Trophoblast cell (in vitro differentiated cells and primary cell): ENCODE measurements around the gene EPB41.

Experiments used
- DNase-seq, 2 donors: peaks; one replicate each; pipeline ENCODE4 v3.0.0-alpha.2; 2016
- H2AFZ ChIP-seq: 2 replicates; pipeline ENCODE4 v1.6.1; 2013; ENCODE audit warnings: low read length, moderate library complexity, mild to moderate bottlenecking; ENCODE audit not compliant: insufficient read depth, poor library complexity
- H2AK5ac ChIP-seq: 2 replicates; pipeline ENCODE4 v1.6.1; 2013; ENCODE audit warnings: mild to moderate bottlenecking, low read length
- H2BK120ac ChIP-seq: 2 replicates; pipeline ENCODE4 v1.6.1; 2013; ENCODE audit warnings: low read length, mild to moderate bottlenecking, moderate library complexity; ENCODE audit not compliant: insufficient read depth, poor library complexity
- H2BK12ac ChIP-seq: 2 replicates; pipeline ENCODE4 v1.6.1; 2013; ENCODE audit warnings: mild to moderate bottlenecking, low read length, moderate library complexity
- H2BK5ac ChIP-seq: 2 replicates; pipeline ENCODE4 v1.6.1; 2013; ENCODE audit warnings: low read length, low read depth, moderate library complexity, mild to moderate bottlenecking; ENCODE audit not compliant: poor library complexity
- H3K14ac ChIP-seq: 2 replicates; pipeline ENCODE4 v1.6.1; 2013; ENCODE audit warnings: mild to moderate bottlenecking, low read length
- H3K18ac ChIP-seq: 2 replicates; pipeline ENCODE4 v1.6.1; 2013; ENCODE audit warnings: mild to moderate bottlenecking, low read length
- H3K23ac ChIP-seq: 2 replicates; pipeline ENCODE4 v1.6.1; 2013; ENCODE audit warnings: low read length
- H3K27ac ChIP-seq: 2 replicates; pipeline ENCODE4 v1.5.1; 2013; ENCODE audit warnings: low read depth, mild to moderate bottlenecking, inconsistent platforms, low read length, moderate library complexity
- H3K27me3 ChIP-seq: 2 replicates; pipeline ENCODE4 v1.6.1; 2013; ENCODE audit warnings: inconsistent platforms, mild to moderate bottlenecking, low read length, moderate library complexity; ENCODE audit not compliant: insufficient read depth
- H3K36me3 ChIP-seq, 2 experiments: 1 replicate in 1 of 2; 2 replicates in 1 of 2; pipeline ENCODE4 v1.6.1; 2013; ENCODE audit warnings: low read length in 2 of 2, mild to moderate bottlenecking in 2 of 2, moderate library complexity in 1 of 2; ENCODE audit not compliant: insufficient read depth in 2 of 2, control insufficient read depth in 1 of 2
- H3K4ac ChIP-seq: 2 replicates; pipeline ENCODE4 v1.6.1; 2013; ENCODE audit warnings: low read depth, mild to moderate bottlenecking, low read length, moderate library complexity
- H3K4me1 ChIP-seq, 2 experiments: 1 replicate in 1 of 2; 2 replicates in 1 of 2; pipeline ENCODE4 v1.6.1; 2013; ENCODE audit warnings: low read length in 2 of 2, mild to moderate bottlenecking in 2 of 2, moderate library complexity in 1 of 2; ENCODE audit not compliant: insufficient read depth in 2 of 2, control insufficient read depth in 1 of 2
- H3K4me2 ChIP-seq: 2 replicates; pipeline ENCODE4 v1.6.1; 2013; ENCODE audit warnings: inconsistent platforms, mild to moderate bottlenecking, low read length, moderate library complexity
- H3K4me3 ChIP-seq: 2 replicates; pipeline ENCODE4 v1.5.1; 2013; ENCODE audit warnings: mild to moderate bottlenecking, low read depth, low read length, inconsistent platforms
- H3K79me1 ChIP-seq: one replicate; pipeline ENCODE4 v1.6.1; 2013; ENCODE audit warnings: low read length
- H3K79me2 ChIP-seq: 2 replicates; pipeline ENCODE4 v1.6.1; 2013; ENCODE audit warnings: low read length, mild to moderate bottlenecking; ENCODE audit not compliant: control insufficient read depth, insufficient read depth, poor library complexity
- H3K9ac ChIP-seq: 2 replicates; pipeline ENCODE4 v1.6.1; 2013; ENCODE audit warnings: mild to moderate bottlenecking, low read length
- H3K9me3 ChIP-seq: 2 replicates; pipeline ENCODE4 v1.6.1; 2013; ENCODE audit warnings: low read depth, mild to moderate bottlenecking, control low read depth, inconsistent platforms, low read length; ENCODE audit not compliant: insufficient read depth
- H4K12ac ChIP-seq: 2 replicates; pipeline ENCODE4 v1.6.1; 2013; ENCODE audit warnings: low read depth, mild to moderate bottlenecking, low read length, moderate library complexity
- H4K8ac ChIP-seq: 2 replicates; pipeline ENCODE4 v1.6.1; 2013; ENCODE audit warnings: low read depth, mild to moderate bottlenecking, low read length, moderate library complexity
- H4K91ac ChIP-seq: one replicate; pipeline ENCODE4 v1.6.1; 2013; ENCODE audit warnings: low read depth, mild to moderate bottlenecking, low read length, moderate library complexity
- WGBS: extraction: QIAGEN DNeasy Blood & Tissue Kit; methylation state at CpG from one replicate; pipeline ENCODE4 v1.1.7; 2013; ENCODE audit warnings: missing lambda C conversion rate; ENCODE audit not compliant: insufficient read length, insufficient coverage; ENCODE audit errors: extremely low coverage; 5-methylcytosine and 5-hydroxymethylcytosine counted together

The EPB41 gene

DNA sequence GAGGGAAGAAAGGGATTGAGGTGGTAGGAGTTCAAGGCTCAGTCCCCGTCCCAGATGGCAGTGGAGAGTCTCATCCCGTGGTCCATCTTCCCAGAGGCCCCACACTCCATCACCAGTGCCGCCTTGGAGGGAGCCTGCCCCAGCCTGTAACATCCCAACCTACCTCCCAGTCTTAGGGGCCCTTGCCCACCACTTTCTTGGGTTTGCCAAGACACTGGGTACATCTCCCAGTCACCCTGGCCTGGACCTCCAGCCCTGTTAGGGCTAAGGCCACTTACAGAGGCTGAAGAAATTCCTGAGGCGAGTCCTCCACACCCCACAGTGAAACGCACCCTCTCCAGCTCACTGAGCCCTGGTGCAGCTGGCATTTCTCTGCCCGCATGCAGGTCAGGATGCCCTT lies 206.0 kb downstream of the EPB41 start:
- no peak overlapping the region for H2AK5ac ChIP-seq
- H3K27ac ChIP-seq: no peak overlapping the region
- no CpG with 5 or more reads among the region's 6 CpGs for WGBS
- no peak overlapping the region for H2BK5ac ChIP-seq
- no peak overlapping the region for H3K23ac ChIP-seq
- H4K8ac ChIP-seq: no peak overlapping the region
- peaks cover 28% of the 10 kb centered on the region for H3K79me1 ChIP-seq
- H3K9me3 ChIP-seq: no peaks in the 10 kb centered on the region
- no peak overlapping the region for H2BK120ac ChIP-seq
- H2BK12ac ChIP-seq: no peak overlapping the region
- H4K12ac ChIP-seq: no peak overlapping the region
- H3K4me2 ChIP-seq: no peak overlapping the region
- no peak for DNase-seq
- H3K4me1 ChIP-seq: peaks cover 5% of the 10 kb centered on the region in 2 experiments
- no peak overlapping the region for H4K91ac ChIP-seq
- no peak overlapping the region for H3K4ac ChIP-seq
- H3K4me3 ChIP-seq: no peak overlapping the region
- H3K79me2 ChIP-seq: peaks cover 20% of the 10 kb centered on the region
- H2AFZ ChIP-seq: no peak overlapping the region
- H3K9ac ChIP-seq: no peak overlapping the region
- peaks cover 16 to 19% of the 10 kb centered on the region in 2 experiments for H3K36me3 ChIP-seq
- no peak overlapping the region for H3K18ac ChIP-seq
- H3K27me3 ChIP-seq: peaks cover 8% of the 10 kb centered on the region
- no peak overlapping the region for H3K14ac ChIP-seq

DNA sequence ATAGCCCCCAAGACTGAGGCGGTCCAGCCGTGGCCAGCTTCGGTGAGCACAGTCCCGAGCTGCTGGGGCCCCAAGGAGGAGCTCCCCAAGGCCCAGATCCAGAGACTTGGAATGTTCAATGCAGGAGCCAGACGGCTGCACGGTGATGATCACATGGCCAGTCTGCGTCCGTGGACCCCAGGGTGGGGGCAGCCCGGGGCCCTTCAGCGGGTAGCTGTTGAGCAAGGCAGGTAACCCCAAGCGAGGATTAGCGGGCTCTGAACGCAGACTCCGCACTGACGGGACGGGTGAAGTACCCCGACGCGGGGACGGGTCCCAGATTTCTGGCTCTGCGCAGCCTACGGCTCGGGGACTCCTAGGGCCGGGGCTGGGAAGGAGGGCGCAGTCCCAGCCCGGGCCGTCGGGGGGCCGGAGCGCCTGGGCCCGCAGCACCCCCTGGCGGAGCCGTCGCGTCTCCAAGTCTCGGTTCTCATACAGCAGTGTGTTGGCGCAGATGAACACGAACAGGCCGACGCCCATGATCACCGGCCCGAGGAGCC lies 206.6 kb downstream of the EPB41 start:
- Histone ChIP-seq H3K4ac (no peak overlapping the region), H4K91ac (no peak overlapping the region), H3K79me1 (peaks cover 28% of the 10 kb centered on the region), H2BK12ac (no peak overlapping the region), H3K4me3 (peak overlapping the region; percentile 57), H3K9ac (no peak overlapping the region), H3K36me3 (peaks cover 14 to 16% of the 10 kb centered on the region in 2 experiments), H3K4me1 (peaks cover 5% of the 10 kb centered on the region in 2 experiments), H2BK120ac (no peak overlapping the region), H3K27me3 (peaks cover 8% of the 10 kb centered on the region), H3K27ac (no peak overlapping the region), H2AK5ac (no peak overlapping the region), H4K12ac (peak overlapping the region; percentile 14), H3K23ac (no peak overlapping the region), H3K9me3 (no peaks in the 10 kb centered on the region), H4K8ac (peak overlapping the region; percentile 63), H3K18ac (peak overlapping the region; percentile 7), H3K79me2 (peaks cover 20% of the 10 kb centered on the region), H2AFZ (no peak overlapping the region), H3K4me2 (peak overlapping the region; percentile 93), H3K14ac (peak overlapping the region; percentile 28), H2BK5ac (no peak overlapping the region)
- no CpG with 5 or more reads among the region's 42 CpGs for WGBS
- peak in 1 of 2 donors; percentile 35 for DNase-seq

DNA sequence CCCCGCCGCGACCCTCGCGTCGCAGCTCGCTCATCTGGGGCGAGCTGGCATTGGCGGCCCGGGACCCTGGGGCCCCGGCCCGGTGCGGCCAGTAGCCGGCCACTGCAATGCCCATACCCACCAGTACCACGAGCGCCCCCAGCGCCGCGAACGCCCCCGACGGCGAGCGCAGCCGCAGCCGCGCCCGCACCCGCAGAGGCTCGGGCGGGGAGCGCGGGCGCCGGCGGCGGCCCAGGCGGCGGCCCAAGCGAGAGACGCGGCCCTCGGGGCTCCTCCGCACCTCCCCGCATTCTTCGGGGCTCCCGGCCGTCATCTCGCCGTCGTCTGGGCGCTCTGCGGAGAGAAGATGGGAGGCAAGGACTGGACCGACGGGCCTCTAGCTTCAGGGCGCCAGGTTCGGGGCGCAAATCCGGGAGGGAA lies 207.2 kb downstream of the EPB41 start:
- Histone ChIP-seq H3K14ac (peak overlapping the region; percentile 63), H2BK12ac (peak overlapping the region; percentile 23), H3K4ac (peak overlapping the region; percentile 78), H2AFZ (peak overlapping the region; percentile 73), H3K36me3 (peaks cover 14 to 16% of the 10 kb centered on the region in 2 experiments), H4K91ac (peak overlapping the region; percentile 72), H3K9ac (no peak overlapping the region), H2BK120ac (peak overlapping the region; percentile 41), H3K79me1 (peaks cover 28% of the 10 kb centered on the region), H3K9me3 (no peaks in the 10 kb centered on the region), H3K27ac (no peak overlapping the region), H2AK5ac (no peak overlapping the region), H3K79me2 (peaks cover 20% of the 10 kb centered on the region), H3K23ac (no peak overlapping the region), H3K27me3 (peaks cover 8% of the 10 kb centered on the region), H4K12ac (peak overlapping the region; percentile 40), H3K4me3 (peak overlapping the region; percentile 80), H4K8ac (peak overlapping the region; percentile 63), H3K4me2 (peak overlapping the region; percentile 93), H3K4me1 (peaks cover 5% of the 10 kb centered on the region in 2 experiments), H3K18ac (peak overlapping the region; percentile 85), H2BK5ac (peak overlapping the region; percentile 13)
- WGBS: no CpG with 5 or more reads among the region's 59 CpGs
- DNase-seq: no peak

DNA sequence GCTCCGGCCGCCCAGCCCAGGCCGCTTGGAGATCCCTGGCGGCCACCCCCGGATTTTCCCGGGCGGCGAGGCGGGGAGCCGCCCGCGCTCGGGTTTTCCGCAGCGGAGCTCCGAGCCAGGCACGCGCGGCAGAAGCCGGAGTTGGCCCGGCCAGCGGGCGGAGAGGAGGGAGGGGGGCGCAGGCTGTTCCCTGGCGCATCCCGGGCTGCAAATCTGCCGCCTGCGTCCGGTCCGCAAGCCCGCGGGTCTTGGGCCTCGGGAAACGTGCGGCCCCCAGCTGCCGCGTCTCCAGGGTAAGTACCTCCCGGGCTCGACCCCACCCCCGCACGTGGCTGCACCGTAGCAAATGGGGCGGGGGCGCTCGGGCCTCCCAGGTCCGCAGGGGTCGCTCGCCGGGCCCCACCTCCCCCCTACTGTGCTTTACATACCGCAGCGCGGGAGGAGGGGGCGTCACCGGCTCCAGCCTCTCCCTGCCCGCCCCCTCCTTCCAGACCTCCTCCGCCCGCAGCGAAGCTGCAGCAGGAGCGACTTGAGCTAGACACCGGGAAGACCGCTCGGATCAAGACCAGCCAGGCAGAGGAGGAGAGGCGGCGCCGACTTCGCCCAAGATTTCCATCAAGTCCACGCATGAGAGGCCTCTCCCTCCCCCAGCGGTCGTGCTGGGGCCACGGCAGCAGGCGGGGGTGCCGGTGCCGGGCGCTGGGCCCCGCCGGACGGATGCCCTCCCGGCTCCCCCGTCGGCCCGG lies 207.7 kb downstream of the EPB41 start:
- H3K9ac ChIP-seq: peak overlapping the region; percentile 78
- H3K18ac ChIP-seq: peak overlapping the region; percentile 85
- no peaks in the 10 kb centered on the region for H3K9me3 ChIP-seq
- peak overlapping the region; percentile 23 for H2BK12ac ChIP-seq
- no peak overlapping the region for H2BK5ac ChIP-seq
- WGBS: no CpG with 5 or more reads among the region's 81 CpGs
- H2AFZ ChIP-seq: peak overlapping the region; percentile 73
- H2BK120ac ChIP-seq: peak overlapping the region; percentile 41
- peaks cover 14 to 16% of the 10 kb centered on the region in 2 experiments for H3K36me3 ChIP-seq
- peaks cover 20% of the 10 kb centered on the region for H3K79me2 ChIP-seq
- peak overlapping the region; percentile 72 for H4K91ac ChIP-seq
- H3K4me2 ChIP-seq: peak overlapping the region; percentile 93
- H3K4ac ChIP-seq: peak overlapping the region; percentile 78
- H3K14ac ChIP-seq: peak overlapping the region; percentile 63
- peak; percentile 28 to 53 for DNase-seq
- H2AK5ac ChIP-seq: peak overlapping the region; percentile 48
- peaks cover 8% of the 10 kb centered on the region for H3K27me3 ChIP-seq
- H3K23ac ChIP-seq: no peak overlapping the region
- peak overlapping the region; percentile 80 for H3K4me3 ChIP-seq
- H3K4me1 ChIP-seq: peaks cover 5% of the 10 kb centered on the region in 2 experiments
- peaks cover 28% of the 10 kb centered on the region for H3K79me1 ChIP-seq
- H4K12ac ChIP-seq: peak overlapping the region; percentile 65
- peak overlapping the region; percentile 30 for H3K27ac ChIP-seq
- peak overlapping the region; percentile 57 for H4K8ac ChIP-seq
